NB4 (cell line): ENCODE results near the gene RPS15.
"Not testable (repeated sequence)": the region's sequence is repeated elsewhere in the genome, so short reads cannot be mapped to it uniquely, and the experiment has no call there.

Experiments
- DNase-seq: peaks from one replicate; pipeline ENCODE4 v3.0.0; 2010; ENCODE audit warnings: low read depth
- H3K4me3 ChIP-seq: one replicate; pipeline ENCODE4 v1.5.1; 2011; ENCODE audit warnings: mild to moderate bottlenecking, low read depth, low read length, moderate library complexity
- CTCF ChIP-seq: IDR thresholded peaks from one replicate; pipeline ENCODE4 v1.5.1; 2012; ENCODE audit warnings: low read depth, low read length
- MAX ChIP-seq: IDR thresholded peaks from 2 replicates; pipeline ENCODE4 v1.6.1; 2011; ENCODE audit warnings: low read depth, low read length
- MYC ChIP-seq: IDR thresholded peaks from 2 replicates; pipeline ENCODE4 v1.6.1; 2011; ENCODE audit warnings: low read depth, low read length
- POLR2A ChIP-seq: IDR thresholded peaks from 2 replicates; pipeline ENCODE4 v1.6.1; 2011; ENCODE audit warnings: mild to moderate bottlenecking; ENCODE audit not compliant: insufficient read length; ENCODE audit errors: extremely low read depth

RPS15 gene

GRCh38 chr19:1418496-1418775 lies 19.8 kb upstream of the RPS15 start:
- TF ChIP-seq POLR2A, result no peak
- TF ChIP-seq CTCF, result no peak
- TF ChIP-seq MAX, result no peak
- no peak for TF ChIP-seq MYC
- DNase-seq, result no peak
- H3K4me3 ChIP-seq, result no peak overlapping the region

GRCh38 chr19:1418951-1419738 lies 19.1 kb upstream of the RPS15 start:
- H3K4me3 ChIP-seq, result no peak overlapping the region
- DNase-seq, result no peak
- TF ChIP-seq MYC (no peak), POLR2A (no peak), CTCF (no peak), MAX (no peak)

GRCh38 chr19:1420085-1420484 lies 18.1 kb upstream of the RPS15 start:
- H3K4me3 ChIP-seq, DNase-seq: not testable (repeated sequence)

- TF ChIP-seq MYC (no peak), CTCF (no peak), POLR2A (no peak), MAX (no peak)
- H3K4me3 ChIP-seq, result no peak overlapping the region
- DNase-seq, result no peak
These were observed 17.6 kb upstream of the RPS15 start for GRCh38 chr19:1420590-1420989.

- no peak overlapping the region for H3K4me3 ChIP-seq
- DNase-seq, result no peak
- TF ChIP-seq CTCF (no peak), POLR2A (no peak), MAX (no peak), MYC (no peak)
These were observed 16.8 kb upstream of the RPS15 start for GRCh38 chr19:1421218-1421957.

GRCh38 chr19:1421958-1422305 lies 16.3 kb upstream of the RPS15 start:
- no peak overlapping the region for H3K4me3 ChIP-seq
- DNase-seq, result no peak
- TF ChIP-seq POLR2A (no peak), MYC (no peak), MAX (no peak), CTCF (no peak)
